Breast epithelium (tissue), 4 donors: Measurements from ENCODE around the gene SATB1. TPM values are rescaled to one million over a fixed set of nuclear protein-coding genes. Genes with fewer than 3 reads are reported as not detected.

Experiments
- DNase-seq, 2 donors: peaks; one replicate each; pipeline ENCODE4 v3.0.0-alpha.2; 2019; ENCODE audit warnings: low spot score in 2 of 2
- H3K27ac ChIP-seq, 2 donors: fragments of 200-600 bp; sonication (generic) in 1 of 2; one replicate each; pipeline ENCODE4 v1.5.1; 2016 to 2019; ENCODE audit warnings: mild to moderate bottlenecking in 1 of 2
- H3K27me3 ChIP-seq, 2 donors: fragments of 200-600 bp; sonication (generic) in 1 of 2; one replicate each; pipeline versions ENCODE4 v1.5.1 to v1.6.0; 2017 to 2019; ENCODE audit warnings: control low read depth in 1 of 2, mild to moderate bottlenecking in 1 of 2
- H3K36me3 ChIP-seq: fragments of 200-600 bp; one replicate; pipeline ENCODE4 v1.5.1; 2019
- H3K4me1 ChIP-seq, 2 donors: fragments of 200-600 bp; sonication (generic); one replicate each; pipeline ENCODE4 v1.5.1; 2016 to 2019; ENCODE audit warnings: control low read depth in 1 of 2
- H3K4me3 ChIP-seq, 3 donors: fragments of 200-600 bp; sonication (generic); 1 replicate in 2 of 3; 2 replicates in 1 of 3; pipeline ENCODE4 v1.5.1; 2016 to 2019; ENCODE audit warnings: mild to moderate bottlenecking in 3 of 3, moderate library complexity in 2 of 3
- H3K9me3 ChIP-seq, 2 donors: fragments of 200-600 bp; sonication (generic) in 1 of 2; one replicate each; pipeline ENCODE4 v1.5.1; 2016 to 2019; ENCODE audit warnings: control low read depth in 1 of 2
- CTCF ChIP-seq, 3 donors: fragments of 450-650 bp; IDR thresholded peaks; one replicate each; pipeline ENCODE4 v1.5.1; 2016 to 2017; ENCODE audit warnings: antibody characterized with exemption in 3 of 3, mild to moderate bottlenecking in 3 of 3, moderate library complexity in 3 of 3
- POLR2A ChIP-seq: fragments of 450-650 bp; IDR thresholded peaks from one replicate; pipeline ENCODE4 v1.6.1; 2016; ENCODE audit warnings: antibody characterized with exemption, mild to moderate bottlenecking, moderate library complexity
- POLR2AphosphoS5 ChIP-seq, 3 donors: sonication (generic); formaldehyde crosslinking; IDR thresholded peaks; one replicate each; pipeline ENCODE4 v1.6.1; 2017; ENCODE audit warnings: antibody characterized with exemption in 3 of 3
- intact Hi-C: fragments of 100-400 bp; cut with DNase I; formaldehyde crosslinking; loops from one replicate; pipeline ENCODE4 v1.15.1; 2023; ENCODE audit warnings: low total_unique reads
- total RNA-seq, 3 donors: library from RNA; depleted of rRNA; stranded (reverse); fragments of >200 nt; gene quantifications; one replicate each; pipeline ENCODE4 v1.1.0, GENCODE V29; 2016

The SATB1 gene
- total RNA-seq, 3 donors from 2014 or later, result 25.4 to 55.5 (median 51.1) TPM

- Histone ChIP-seq H3K9me3 (no peaks in the 10 kb centered on the region), H3K4me3 (no peak overlapping the region), H3K27me3 (no peaks in the 10 kb centered on the region), H3K36me3 (no peaks in the 10 kb centered on the region), H3K27ac (no peak overlapping the region), H3K4me1 (no peaks in the 10 kb centered on the region)
- DNase-seq, result no peak
- intact Hi-C loops, result no loop called here
- TF ChIP-seq POLR2A, result no peak
- no peak for TF ChIP-seq CTCF (IDR thresholded peaks at IDR 0.05)
- TF ChIP-seq POLR2AphosphoS5 (IDR thresholded peaks at IDR 0.05), result no peak
Measured at GRCh38 chr3:18417904-18418572, 7.1 kb downstream of the SATB1 start.

- no peak overlapping the region for H3K27ac ChIP-seq
- no peaks in the 10 kb centered on the region for H3K4me1 ChIP-seq
- no peak for TF ChIP-seq CTCF (IDR thresholded peaks at IDR 0.05)
- TF ChIP-seq POLR2AphosphoS5 (IDR thresholded peaks at IDR 0.05), result no peak
- no peak for TF ChIP-seq POLR2A
- intact Hi-C loops, result no loop called here
- DNase-seq, result no peak
- H3K4me3 ChIP-seq, result no peak overlapping the region
- no peaks in the 10 kb centered on the region for H3K27me3 ChIP-seq
- no peaks in the 10 kb centered on the region for H3K36me3 ChIP-seq
- H3K9me3 ChIP-seq, result no peaks in the 10 kb centered on the region
Measured at GRCh38 chr3:18416332-18416731, 8.8 kb downstream of the SATB1 start.

- H3K4me3 ChIP-seq, result no peak overlapping the region
- no peak overlapping the region for H3K27ac ChIP-seq
- no peaks in the 10 kb centered on the region for H3K4me1 ChIP-seq
- intact Hi-C loops, result no loop called here
- no peak for DNase-seq
- H3K36me3 ChIP-seq, result no peaks in the 10 kb centered on the region
- TF ChIP-seq POLR2A, result no peak
- no peak for TF ChIP-seq CTCF (IDR thresholded peaks at IDR 0.05)
- no peaks in the 10 kb centered on the region for H3K27me3 ChIP-seq
- H3K9me3 ChIP-seq, result no peaks in the 10 kb centered on the region
Measured at GRCh38 chr3:18415839-18416238, 9.3 kb downstream of the SATB1 start.

GRCh38 chr3:18415167-18415566 is 10.0 kb downstream of the SATB1 start:
- no peak for TF ChIP-seq CTCF (IDR thresholded peaks at IDR 0.05)
- no peak for TF ChIP-seq POLR2A
- no peak for TF ChIP-seq POLR2AphosphoS5 (IDR thresholded peaks at IDR 0.05)
- no peaks in the 10 kb centered on the region for H3K9me3 ChIP-seq
- no peak overlapping the region for H3K4me3 ChIP-seq
- H3K4me1 ChIP-seq, result no peaks in the 10 kb centered on the region
- no peak overlapping the region for H3K27ac ChIP-seq
- no peaks in the 10 kb centered on the region for H3K27me3 ChIP-seq
- H3K36me3 ChIP-seq, result no peaks in the 10 kb centered on the region
- intact Hi-C loops, result no loop called here
- no peak for DNase-seq

GRCh38 chr3:18412684-18413083 is 12.5 kb downstream of the SATB1 start:
- Histone ChIP-seq H3K36me3 (no peaks in the 10 kb centered on the region), H3K27me3 (no peaks in the 10 kb centered on the region)
- TF ChIP-seq CTCF (IDR thresholded peaks at IDR 0.05) (no peak), POLR2AphosphoS5 (IDR thresholded peaks at IDR 0.05) (no peak), POLR2A (no peak)

More at GRCh38 chr3:18412684-18413083, 12.5 kb downstream of the SATB1 start:
- H3K4me1 ChIP-seq, result no peaks in the 10 kb centered on the region
- intact Hi-C loops, result no loop called here
- no peak overlapping the region for H3K27ac ChIP-seq
- H3K9me3 ChIP-seq, result no peaks in the 10 kb centered on the region
- no peak for DNase-seq
- H3K4me3 ChIP-seq, result no peak overlapping the region
